Measurements from ENCODE around the gene POLA1.
A peak's percentile ranks its signal among the peaks of the same experiment; 100 is the strongest.

The POLA1 gene

DNA sequence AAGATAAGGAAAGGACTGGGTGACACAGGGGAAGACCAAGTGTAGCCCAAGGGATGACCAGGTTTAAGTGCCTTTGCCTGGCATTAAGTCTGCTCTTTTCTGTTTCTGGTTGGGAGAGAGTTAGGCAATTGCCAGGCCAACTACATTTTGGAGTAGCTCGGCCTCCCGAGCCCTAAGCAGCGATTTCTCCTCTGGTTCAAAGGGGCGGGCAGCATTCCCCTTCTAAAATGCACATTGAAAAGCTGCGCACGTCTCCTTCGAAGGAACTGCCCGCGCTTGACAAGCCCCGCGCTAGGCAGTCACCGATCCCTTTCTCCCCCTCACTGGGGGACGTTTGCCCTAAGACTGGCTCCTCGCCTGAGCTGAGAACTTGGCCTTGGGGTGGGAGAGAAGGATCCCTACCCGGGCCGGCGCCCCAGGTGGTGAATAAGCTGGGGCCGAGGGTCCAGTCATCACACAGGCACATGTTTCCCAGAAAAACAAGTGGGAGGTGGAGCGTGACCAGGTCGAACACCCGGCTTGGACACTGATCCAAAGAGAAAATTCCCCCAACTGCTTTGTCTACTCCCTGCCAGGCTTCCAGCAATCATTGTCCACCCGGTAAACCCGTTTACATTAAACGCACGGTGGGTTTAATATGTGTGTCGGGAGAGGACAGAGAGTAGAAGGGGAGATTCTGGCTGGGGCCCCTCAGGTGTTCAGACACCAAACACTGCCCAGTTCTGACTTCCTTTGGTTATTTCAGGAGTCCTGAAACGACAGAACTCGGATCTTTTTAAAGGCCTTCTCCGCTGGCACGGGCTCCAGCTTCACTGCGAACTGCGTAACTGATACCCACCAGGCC is 318.1 kb downstream of the POLA1 start:
- no peak for DNase-seq

DNA sequence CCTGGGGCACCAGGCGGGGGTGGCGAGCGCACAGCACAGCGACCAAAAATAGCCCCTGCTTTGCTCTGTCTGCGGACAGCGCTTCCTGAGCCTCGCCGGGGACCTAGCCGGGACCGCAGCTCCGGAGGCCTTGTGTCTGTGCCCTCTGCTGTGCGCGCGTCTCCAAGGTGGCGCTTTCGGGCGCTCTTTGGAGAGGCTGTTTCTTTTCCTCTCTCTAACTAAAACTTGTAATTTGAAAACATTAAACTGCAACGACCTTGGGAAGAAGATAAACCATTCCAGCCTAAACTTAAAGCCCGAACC is 318.7 kb downstream of the POLA1 start:
- DNase-seq: no peak

DNA sequence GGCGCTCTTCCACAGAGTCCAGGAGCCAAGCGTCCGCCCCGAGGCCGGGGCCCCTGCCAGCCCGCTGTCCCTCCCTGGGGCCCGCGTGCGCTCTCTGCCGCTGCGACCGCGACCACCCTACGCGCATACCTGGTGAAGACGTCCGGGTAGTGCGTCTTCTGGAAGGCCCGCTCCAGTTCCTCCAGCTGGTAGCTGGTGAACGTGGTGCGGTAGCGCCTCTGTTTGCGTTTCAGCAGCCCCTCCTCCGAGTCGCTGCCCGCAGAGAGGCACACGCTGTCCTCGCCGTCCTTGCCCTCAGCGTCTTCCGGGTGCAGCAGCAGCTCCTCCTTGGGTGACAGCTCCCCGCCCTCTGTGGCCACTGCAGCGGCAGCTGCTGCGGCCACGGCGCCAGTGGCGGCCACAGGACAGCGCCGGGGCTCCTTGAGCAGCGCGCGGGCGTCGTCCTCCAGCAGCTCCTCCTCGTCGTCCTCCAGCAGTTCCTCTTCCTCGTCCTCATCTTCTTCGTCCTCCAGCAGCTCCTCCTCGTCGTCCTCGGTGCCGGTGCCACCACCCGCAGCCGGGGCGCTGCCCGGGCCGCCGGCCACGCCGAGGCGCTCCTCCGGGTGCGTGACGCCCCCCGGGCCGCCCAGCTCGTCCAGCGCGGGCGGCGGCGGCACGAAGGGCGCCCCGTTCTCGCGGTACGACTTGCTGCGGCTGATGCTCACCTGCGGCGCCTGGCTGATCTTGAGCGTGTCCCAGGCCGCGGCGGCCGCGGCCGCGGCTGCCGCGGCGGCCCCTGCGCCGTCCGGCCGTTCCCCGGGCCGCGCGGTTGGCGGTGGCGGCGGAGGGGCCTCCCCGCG is 319.3 kb downstream of the POLA1 start:
- DNase-seq: peak; percentile 23

DNA sequence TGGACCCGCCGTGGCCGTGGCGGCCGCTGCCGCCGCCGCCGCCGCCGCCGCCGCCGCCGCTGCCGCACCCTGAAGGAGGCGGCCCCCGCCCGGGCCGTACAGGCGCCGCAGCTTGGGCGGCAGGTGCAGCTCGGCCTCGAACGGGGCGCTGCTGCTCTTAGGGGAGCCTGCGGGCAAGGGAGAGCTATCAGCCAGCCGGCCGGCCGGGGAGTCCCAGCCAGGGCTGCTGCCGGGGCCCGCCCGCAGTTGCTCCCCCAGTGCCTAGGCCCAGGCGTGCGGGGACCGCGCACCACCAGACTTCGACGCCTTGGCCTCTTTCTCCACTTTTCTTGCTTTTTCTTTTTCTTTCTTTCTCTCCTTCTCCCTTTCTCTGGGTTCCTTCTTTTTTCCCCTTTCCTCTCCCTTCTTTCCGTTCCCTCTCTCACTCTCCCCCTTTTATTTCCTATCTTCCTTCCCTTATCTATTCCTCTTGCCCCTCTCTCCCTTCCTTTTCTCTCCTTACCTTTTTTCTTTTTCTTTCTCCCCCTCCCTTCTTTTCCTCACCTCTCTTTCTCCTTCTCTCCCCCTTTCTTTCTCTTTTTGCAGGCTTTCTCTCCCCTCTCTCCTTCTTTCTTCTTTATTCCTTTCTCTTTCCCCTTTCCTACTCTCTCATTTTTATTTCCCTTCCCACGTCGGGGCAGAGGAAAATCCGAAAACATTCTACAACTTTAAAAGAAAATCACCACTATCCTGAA is 320.1 kb downstream of the POLA1 start:
- DNase-seq: peak; percentile 25

DNA sequence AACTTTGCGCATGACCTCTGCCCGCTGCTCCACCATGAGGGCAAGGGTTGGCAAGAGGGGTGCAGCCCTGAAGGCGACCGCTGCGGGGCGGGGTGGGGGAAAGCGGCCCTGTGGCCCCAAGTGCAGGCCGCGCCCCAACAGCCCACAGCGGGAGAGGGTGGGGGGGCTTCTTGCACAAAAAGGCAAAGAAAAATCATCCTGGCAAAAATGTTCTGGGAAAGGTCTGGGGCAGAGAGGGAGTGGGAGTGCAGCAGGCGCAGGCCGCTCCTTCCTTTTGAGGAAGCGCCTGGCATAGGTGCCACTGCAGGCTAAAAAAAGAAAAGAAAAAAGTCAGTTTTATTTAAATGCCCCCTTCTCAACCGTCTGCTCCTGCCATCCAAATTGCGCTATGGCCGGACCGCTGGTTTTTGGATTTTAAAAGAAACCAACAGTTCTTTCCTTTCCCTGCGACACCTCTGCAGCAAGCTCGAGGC is 320.7 kb downstream of the POLA1 start:
- no peak for DNase-seq

DNA sequence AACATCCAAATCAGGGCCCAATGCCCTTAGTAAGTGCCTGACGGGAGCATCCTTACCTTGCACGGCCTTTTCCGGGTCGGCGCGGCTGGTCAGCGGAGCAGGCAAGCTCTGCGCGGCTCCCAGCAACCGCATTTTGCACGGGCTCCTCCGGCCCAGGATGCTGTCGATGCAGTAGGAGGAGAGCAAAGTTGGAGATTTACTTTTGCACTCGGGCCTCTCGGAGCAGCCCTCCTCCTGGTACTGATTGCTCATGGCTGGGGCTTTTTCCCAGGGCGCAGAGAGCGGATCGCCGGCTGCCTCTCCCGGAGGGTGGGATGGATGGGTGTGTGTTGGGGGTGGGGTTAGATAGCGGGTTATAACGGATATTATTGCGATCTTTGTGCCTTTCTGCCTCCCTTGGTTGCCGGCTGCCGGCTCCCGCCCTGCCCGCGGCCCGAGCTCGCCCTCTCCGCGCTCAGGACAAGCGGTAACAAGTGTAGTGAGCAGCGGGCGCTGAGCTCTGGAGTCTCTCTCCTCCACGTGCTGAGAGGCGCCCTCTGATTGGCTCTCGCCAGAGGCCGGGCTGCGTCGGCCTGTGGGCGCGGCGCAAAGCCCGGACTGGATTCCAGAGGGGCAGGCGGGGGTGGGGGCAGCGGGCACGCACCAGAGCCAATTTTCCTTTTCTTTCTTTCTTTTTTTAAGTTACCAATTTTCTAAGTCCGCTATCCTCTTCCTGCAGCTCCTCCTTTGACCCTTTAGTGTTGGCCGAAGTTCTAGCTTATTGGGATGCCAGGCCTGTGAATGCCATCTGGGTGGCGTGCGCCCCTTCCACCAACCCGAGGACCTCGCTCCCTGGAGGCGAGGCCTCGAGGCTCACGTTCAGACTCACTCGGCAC is 322.0 kb downstream of the POLA1 start, which contains the start of gene ARX:
ARX (minus strand) TSS at position 480 of the 875 bp plus-strand sequence; CDS start at position 252, 228 bp downstream.
- DNase-seq: peak; percentile 59

DNA sequence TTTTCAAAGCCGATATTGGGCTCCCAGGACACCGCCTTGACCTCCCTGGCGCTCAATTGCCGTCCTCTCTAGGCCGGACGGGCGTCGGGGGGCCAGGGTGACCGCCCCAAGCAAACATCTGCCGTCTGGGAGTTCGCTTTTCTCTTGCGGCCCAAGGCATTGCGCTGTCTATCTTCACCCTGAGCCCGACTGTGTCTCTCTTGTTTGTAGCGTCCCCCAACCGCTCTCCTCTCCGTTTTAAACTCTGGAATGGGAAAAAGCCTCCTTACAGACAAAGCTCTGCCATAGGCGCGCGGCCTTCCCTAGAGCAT is 322.6 kb downstream of the POLA1 start:
- DNase-seq: no peak

DNA sequence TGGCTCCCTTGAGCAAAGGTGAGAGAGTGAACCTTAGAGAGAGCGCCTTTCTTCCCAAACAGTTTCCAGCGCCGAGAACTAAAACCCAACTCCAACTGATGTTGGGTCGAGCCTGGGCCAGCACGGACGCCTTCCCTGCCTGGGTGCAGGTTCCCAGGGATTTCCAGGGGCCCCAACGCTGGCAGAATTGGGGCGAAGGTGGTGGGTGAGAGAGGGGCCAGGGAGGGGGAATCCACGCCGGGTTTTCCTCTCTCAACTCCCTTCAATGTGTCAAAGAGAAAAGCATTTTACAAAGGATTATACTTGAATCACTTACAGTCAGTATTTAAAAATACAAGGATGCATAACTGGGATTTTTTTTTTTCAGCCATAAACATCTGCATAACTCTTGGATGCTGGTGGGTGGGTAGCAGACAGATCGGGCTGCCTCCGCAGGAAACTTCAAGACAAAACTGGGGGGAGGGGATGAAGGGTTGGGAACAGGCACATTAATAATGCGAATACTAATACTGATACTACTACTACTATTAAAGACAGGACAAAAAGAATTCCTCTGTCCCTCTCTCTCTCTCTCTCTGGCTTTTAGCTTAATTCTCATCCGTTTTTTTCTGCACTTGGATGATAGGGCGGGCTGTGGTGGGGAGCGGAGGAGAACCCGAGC is 323.4 kb downstream of the POLA1 start:
- DNase-seq: no peak

DNA sequence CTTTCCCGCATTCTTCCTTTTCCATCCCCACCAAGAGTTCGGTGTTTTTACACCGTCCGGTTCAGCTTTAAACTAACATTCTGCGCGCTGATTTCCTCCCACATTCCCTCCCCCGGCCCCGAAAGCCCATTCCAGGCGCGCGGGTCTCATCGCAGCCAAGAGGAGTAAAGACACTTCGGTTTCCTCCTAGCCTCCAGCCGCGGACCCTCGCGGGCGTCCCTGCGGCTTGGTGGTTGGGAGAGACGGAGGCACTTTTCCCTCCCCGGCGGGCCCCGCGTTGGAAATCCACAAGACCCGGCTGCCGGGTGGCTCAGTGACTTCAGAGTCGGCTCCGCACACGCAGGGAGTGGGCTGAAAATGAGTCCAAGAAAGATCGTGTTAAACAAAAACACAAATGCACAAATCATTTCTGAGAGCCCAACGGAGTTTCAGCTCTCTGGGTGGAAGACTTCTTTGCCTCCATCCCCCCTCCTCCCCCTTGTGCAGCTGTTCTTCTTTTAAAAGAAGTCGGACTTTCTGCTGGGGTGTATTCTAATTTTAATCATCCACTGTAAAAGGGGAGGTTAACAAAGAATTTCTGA is 324.0 kb downstream of the POLA1 start:
- no peak for DNase-seq

DNA sequence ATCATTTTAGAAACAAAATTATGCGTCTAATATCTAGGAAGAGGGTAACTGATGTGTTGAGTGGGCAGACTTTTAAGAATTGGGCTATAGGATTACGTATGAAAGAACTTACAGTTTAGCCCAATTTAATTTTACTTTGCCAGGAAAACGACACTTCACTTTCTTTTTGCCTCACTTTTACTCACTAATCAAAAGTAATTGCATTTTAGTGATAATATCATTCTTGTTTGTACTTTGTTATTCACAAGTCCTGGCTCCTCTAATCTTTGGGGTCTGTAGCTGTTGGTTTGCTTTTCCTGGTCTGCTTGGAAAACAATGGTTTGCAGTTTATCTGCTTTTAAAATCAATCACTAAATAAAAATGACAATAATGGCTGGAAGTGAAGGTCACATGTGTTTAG is 325.0 kb downstream of the POLA1 start:
- no peak for DNase-seq

DNA sequence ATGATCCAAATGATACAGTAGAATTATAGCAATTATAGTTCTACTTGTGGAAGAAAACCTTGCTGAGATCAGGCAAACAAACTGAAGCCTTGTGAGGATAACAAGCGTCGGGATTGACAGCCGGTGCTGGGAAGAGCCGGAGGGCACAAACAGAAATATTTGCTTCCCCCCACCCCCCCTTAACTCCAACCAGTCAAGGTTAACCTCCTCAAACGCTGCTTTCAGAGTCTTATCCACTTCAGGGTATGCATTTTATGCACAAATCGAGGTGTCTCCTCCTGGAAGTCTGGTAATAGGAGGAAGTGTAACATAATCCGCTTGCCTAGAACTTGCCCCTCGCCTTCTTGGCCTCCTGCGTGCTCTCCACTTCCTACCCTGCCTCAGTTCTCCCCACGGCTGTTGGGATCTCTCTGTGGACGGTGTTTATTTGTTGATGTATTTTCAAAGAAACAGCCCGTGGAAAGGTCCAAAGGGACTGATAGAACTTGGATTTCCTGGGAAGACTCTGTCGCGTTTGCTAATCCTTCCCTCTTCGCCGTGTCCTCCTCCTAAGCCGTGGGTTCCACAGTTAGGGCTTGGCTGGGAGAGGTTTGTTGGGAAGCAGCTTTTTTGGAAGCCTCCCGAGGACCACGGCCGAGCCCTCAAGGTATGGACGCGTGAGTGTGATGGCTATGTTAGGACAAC is 326.1 kb downstream of the POLA1 start:
- no peak for DNase-seq

DNA sequence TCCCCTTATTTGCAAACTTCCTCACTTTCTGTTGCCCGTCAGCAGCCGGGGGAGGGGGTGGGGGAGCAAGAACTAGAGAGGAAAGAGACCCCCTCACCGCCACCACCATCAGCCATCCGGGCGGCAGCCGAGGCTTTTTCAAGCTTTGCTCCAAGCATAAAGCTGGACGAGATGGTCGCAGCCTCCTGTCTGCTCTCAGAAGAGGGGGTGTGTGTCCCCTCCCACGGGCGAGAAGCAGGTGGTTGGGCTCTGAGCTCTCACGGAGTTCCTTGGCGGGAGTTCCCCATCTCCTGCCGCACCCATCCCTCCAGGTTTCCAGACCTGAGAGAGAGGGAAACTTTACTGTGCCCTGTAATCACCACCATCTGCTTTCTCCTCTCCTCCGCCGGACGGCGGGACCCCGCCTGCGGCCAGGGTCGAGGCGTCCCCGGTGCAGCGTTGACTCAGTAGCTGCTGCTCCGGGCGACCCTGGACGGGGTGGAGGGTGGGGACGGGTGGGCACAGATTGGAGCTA is 326.7 kb downstream of the POLA1 start:
- DNase-seq: no peak

DNA sequence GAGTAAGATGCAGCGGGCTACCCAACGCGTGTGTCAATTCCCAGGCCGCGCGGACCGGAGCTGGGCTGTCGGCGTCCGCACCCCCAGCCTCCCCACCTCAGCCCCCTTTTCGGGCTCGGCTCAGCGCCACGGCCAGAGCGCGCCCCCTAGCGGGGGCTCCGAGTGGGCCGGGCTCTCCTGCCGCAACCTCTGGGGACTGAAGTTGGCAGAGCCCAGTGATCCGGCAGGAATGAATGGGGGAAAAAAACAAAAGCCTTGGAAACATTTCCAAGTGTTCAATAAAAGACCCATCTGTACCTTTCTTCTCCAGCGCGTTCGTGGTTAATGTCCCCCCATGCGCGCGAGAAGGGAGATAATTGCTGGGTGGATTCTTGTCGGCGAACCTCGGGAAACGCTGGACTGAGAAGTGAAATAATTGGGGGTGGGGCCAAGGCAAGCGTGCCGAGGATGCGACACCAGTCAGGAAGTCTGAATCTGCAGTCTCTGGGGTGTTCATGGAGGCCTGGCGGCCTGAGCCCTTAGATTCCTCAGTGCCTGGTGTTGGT is 327.3 kb downstream of the POLA1 start:
- peak; percentile 46 for DNase-seq

DNA sequence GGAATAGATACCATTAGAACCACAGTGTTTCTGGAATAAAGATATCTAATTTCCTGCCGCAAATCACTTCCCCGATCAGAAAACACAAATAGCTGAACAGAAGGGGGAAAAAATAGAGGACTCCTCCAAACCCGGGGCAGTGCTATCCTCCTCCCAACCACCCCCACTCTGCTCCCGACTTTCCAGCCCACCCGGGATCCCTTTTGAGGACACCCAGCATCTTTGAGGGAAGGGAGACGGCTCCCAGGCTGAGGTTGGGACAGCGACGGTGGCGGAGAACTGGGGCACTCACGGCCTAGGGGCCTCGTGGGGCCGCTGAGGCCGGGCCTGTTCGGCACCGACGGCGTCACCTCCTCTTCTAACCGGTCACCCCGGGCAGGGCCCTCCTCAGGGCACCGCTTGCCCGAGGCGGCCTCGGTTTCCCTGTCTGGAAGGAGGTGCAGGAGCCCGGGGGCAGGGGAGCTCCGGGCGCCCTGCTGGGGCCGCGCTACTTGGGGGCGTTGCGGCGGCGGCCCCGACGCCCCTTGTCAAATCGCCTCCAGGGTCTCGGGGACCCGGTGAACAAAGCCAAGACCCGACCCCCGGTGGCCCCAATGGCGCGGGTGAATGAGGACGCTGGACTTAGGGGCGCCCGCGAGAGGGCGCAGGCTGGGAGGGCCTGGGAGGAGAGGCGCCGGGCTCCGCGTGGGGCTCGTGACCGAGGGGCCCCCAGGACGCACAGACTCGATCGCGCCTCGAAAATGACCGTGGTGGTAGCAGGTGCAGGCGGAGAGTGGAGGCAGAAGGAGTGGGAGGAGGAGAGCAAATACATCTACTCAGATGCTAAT is 329.0 kb downstream of the POLA1 start:
- DNase-seq: no peak

DNA sequence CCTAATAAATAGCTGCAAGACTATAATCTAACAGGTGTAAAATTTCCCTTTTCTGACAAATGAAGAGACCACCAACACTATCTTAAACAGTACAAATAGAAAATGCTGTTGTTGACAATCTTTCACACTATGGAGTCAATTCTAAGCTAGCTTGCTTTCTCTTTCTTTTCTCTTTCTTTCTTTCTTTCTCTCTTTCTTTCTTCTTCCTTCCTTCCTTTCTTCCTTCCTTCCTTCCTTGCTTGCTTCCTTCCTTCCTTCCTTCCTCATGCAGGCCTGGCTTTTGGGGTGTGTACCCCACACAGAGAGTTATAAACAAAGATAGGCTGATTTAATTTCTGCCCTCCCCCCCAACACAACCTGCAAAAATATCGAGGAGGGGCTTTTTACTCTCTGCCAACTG is 330.2 kb downstream of the POLA1 start:
- DNase-seq: no peak

DNA sequence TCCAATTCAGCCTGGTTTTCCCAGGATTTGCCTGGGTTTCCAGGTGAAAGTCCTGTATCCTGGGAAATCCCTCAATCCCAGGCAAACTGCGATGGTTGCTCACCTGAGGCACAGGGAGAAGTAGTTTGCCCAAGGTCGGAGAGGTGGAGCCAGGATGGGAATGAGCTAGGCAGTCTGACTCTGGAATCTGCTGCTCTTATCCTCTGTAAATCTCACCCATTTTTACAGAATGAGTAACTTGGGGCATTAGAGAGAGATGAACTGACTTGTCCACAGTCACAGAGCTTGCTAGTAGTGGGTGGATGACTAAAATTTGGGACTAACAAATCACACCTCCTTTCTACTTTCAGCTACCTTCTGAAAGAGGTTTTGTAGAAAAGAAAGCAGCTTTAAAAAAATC is 331.9 kb downstream of the POLA1 start:
- no peak for DNase-seq

DNA sequence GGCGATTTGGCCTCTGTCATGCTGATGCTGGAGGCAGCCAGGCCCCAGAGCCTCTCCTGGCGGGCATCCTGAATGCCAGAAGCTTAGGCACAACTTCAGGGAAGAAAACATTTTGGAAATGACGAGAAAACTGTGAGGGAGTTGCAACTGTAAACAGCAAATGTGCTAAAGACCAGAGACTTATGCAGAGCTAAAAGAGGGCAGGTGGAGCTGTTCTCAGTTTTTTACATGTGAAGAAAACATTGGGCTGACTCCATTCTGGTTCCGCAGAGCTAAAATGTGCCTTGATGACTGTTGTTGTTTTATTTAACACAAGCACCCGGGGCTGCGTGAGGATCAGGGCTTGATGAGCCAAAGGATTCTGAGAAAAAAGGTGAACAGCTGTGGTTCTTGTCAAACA is 332.9 kb downstream of the POLA1 start:
- no peak for DNase-seq

DNA sequence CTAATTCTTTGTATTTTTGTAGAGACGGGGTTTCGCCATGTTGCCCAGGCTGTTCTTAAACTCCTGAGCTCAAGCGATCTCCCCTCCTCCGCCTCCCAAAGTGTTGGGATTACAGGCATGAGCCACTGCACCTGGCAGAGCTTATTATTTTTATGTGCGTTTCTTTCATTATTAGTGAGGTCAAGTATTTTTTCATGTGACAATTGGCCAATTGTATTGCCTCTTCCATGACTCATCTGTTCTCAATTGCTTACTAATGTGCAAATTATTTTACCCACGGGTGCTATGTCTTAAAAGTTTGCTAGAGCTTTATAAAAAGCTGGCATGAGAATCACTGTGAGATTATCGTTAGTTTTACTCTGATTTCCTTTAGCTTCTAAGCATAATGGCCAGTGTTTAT is 335.0 kb downstream of the POLA1 start:
- DNase-seq: no peak

DNA sequence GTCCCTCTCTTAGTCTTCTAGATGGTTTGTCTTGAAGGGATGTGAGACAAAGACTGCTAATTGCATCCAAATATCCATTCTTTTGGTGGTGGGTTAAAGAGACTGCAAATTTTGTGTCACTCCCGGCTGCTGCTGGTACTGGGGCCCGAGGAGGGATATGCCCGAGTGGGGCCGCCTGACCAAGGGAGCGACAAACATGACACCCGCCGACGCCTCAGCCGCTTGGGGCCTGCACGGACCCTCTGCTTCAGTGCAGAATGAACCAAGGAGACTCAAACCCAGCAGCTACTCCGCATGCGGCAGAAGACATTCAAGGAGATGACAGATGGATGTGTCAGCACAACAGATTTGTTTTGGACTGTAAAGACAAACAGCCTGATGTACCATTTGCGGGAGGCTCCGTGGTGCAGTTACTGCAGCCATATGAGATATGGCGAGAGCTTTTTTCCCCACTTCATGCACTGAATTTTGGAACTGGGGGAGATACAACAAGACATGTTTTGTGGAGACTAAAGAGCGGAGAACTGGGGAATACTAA is 335.6 kb downstream of the POLA1 start:
- no peak for DNase-seq

Data from stimulated activated CD4-positive, alpha-beta T cell treated with anti-CD3 and anti-CD28 coated beads, Interleukin-15, amount 100 ng/mL, for 24 hours (primary cell).